Spleen (tissue), 11 donors: Measurements from ENCODE around the gene ULBP2. TPM values are rescaled to one million over a fixed set of nuclear protein-coding genes. Genes with fewer than 3 reads are reported as not detected.

Source experiments
- DNase-seq: peaks from one replicate; pipeline ENCODE4 v3.0.0-alpha.2; 2020
- H3K27ac ChIP-seq, 8 donors: fragments of 200-600 bp; sonication (generic) in 7 of 8; 1 replicate in 4 of 8; 2 replicates in 4 of 8; pipeline versions ENCODE4 v1.5.0 to v1.8.0; 2016 to 2021; ENCODE audit warnings: inconsistent platforms in 4 of 8, mild to moderate bottlenecking in 4 of 8, moderate library complexity in 1 of 8
- H3K27me3 ChIP-seq, 7 donors: fragments of 200-600 bp; sonication (generic) in 6 of 7; replicated peaks in 1 of 7; 1 replicate in 4 of 7; 2 replicates in 3 of 7; pipeline versions ENCODE4 v1.5.0 to v1.8.0; 2016 to 2021; ENCODE audit warnings: inconsistent platforms in 3 of 7, mild to moderate bottlenecking in 1 of 7
- H3K36me3 ChIP-seq, 6 donors: fragments of 200-600 bp; sonication (generic) in 5 of 6; 1 replicate in 4 of 6; 2 replicates in 2 of 6; pipeline versions ENCODE4 v1.5.0 to v1.8.0; 2016 to 2021; ENCODE audit warnings: inconsistent platforms in 2 of 6
- H3K4me1 ChIP-seq, 6 donors: fragments of 200-600 bp; sonication (generic) in 5 of 6; 1 replicate in 3 of 6; 2 replicates in 3 of 6; pipeline versions ENCODE4 v1.5.0 to v1.8.0; 2016 to 2021; ENCODE audit warnings: inconsistent platforms in 3 of 6
- H3K4me3 ChIP-seq, 8 donors: fragments of 200-600 bp; sonication (generic) in 7 of 8; 1 replicate in 4 of 8; 2 replicates in 4 of 8; pipeline versions ENCODE4 v1.5.0 to v1.8.0; 2016 to 2021; ENCODE audit warnings: inconsistent platforms in 4 of 8, mild to moderate bottlenecking in 4 of 8, moderate library complexity in 2 of 8
- H3K9me3 ChIP-seq, 8 donors: fragments of 200-600 bp; sonication (generic) in 7 of 8; 1 replicate in 4 of 8; 2 replicates in 4 of 8; pipeline versions ENCODE4 v1.5.0 to v1.8.0; 2016 to 2021; ENCODE audit warnings: inconsistent platforms in 4 of 8
- POLR2A ChIP-seq, 3 donors: fragments of 450-650 bp; IDR thresholded peaks; one replicate each; pipeline ENCODE4 v1.5.1; 2017; ENCODE audit warnings: antibody characterized with exemption in 3 of 3, mild to moderate bottlenecking in 1 of 3
- POLR2AphosphoS5 ChIP-seq, 3 donors: sonication (generic); formaldehyde crosslinking; IDR thresholded peaks; one replicate each; pipeline ENCODE4 v1.5.1; 2017; ENCODE audit warnings: antibody characterized with exemption in 3 of 3
- WGBS, 5 donors: extraction: QIAGEN DNeasy Blood & Tissue Kit in 3 of 5; methylation state at CpG; one replicate each; pipeline versions ENCODE4 v1.1.5 to v1.1.7; 2013 to 2018; 5-methylcytosine and 5-hydroxymethylcytosine counted together
- intact Hi-C: fragments of 100-400 bp; cut with DNase I; formaldehyde crosslinking; loops from one replicate; pipeline ENCODE4 v1.15.0; 2023; ENCODE audit warnings: low total_unique reads
- polyA plus RNA-seq, 3 donors: library from polyadenylated mRNA; stranded (reverse); fragments of 200-250 nt; gene quantifications; one replicate each; pipeline ENCODE4 v1.2.1, GENCODE V29; 2013
- total RNA-seq, 7 donors: library from RNA; depleted of rRNA in 3 of 7; stranded (reverse); fragments of >200 nt in 3 of 7; fragmentation: NEBNext Ultra II Directional in 4 of 7; extraction: Animal tissue kit (Norgen Biotek cat#: 25700) in 4 of 7; gene quantifications; one replicate each; pipeline versions ENCODE4 v1.1.0 to v1.2.1, GENCODE V29; 2016 to 2021
- TF ChIP-seq, protein P1 (sequence below), 11 experiments: fragments of 200-600 bp in 7 of 11; fragments of 450-650 bp in 4 of 11; sonication (generic) in 4 of 11; IDR thresholded peaks in 8 of 11; conservative IDR thresholded peaks in 3 of 11; 1 replicate in 7 of 11; 2 replicates in 4 of 11; pipeline versions ENCODE4 v1.4.0 to v1.8.0; 2016 to 2021; ENCODE audit warnings: antibody characterized with exemption in 11 of 11, inconsistent platforms in 4 of 11, mild to moderate bottlenecking in 1 of 11
- donor health status: healthy with polysubstance abuse.
- donor health status: DM: no; HTN: no; CAD: no; lungs with moderate emphysema.
- donor health status: DM: no; HTN: no; CAD: no.
- donor health status: Bipolar disorder and iron deficiency.
- donor health status: healthy.
- donor health status: DM: no; HTN: no; CAD: no.
- donor health status: DM: yes; HTN: yes; CAD: no.

The ULBP2 gene
- total and polyA plus RNA-seq, 10 donors: 0.10 to 0.30 (median 0.20) TPM; not detected in 7

DNA sequence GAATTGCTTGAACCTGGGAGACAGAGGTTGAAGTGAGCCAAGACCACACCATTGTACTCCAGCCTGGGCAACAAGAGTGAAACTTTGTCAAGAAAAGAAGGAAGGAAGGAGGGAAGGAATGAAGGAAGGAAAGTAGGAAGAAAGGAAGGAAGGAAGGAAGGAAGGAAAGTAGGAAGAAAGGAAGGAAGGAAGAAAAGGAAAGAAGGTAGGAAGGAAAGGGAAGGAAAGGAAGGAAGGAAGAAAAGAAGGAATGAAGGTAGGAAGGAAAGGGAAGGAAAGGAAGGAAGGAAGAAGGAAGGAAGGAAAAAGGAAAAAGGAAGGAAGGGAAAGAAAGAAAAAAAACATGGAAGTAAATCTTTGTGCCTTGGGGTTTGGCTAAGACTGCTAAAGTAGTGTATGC is 33.6 kb downstream of the ULBP2 start:
- no peak for TF ChIP-seq POLR2AphosphoS5 (IDR thresholded peaks at IDR 0.05)
- TF ChIP-seq, protein P1, sequence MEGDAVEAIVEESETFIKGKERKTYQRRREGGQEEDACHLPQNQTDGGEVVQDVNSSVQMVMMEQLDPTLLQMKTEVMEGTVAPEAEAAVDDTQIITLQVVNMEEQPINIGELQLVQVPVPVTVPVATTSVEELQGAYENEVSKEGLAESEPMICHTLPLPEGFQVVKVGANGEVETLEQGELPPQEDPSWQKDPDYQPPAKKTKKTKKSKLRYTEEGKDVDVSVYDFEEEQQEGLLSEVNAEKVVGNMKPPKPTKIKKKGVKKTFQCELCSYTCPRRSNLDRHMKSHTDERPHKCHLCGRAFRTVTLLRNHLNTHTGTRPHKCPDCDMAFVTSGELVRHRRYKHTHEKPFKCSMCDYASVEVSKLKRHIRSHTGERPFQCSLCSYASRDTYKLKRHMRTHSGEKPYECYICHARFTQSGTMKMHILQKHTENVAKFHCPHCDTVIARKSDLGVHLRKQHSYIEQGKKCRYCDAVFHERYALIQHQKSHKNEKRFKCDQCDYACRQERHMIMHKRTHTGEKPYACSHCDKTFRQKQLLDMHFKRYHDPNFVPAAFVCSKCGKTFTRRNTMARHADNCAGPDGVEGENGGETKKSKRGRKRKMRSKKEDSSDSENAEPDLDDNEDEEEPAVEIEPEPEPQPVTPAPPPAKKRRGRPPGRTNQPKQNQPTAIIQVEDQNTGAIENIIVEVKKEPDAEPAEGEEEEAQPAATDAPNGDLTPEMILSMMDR (IDR thresholded peaks at IDR 0.05 in 8 of 11, conservative IDR thresholded peaks at IDR 0.05 in 3 of 11): no peak
- TF ChIP-seq POLR2A (IDR thresholded peaks at IDR 0.05): no peak
- Histone ChIP-seq H3K27ac (no peak overlapping the region), H3K27me3 (peaks cover 0 to 86% (median 25%) of the 10 kb centered on the region in 7 donors), H3K9me3 (no peaks in the 10 kb centered on the region), H3K4me3 (no peak overlapping the region), H3K36me3 (no peaks in the 10 kb centered on the region), H3K4me1 (no peaks in the 10 kb centered on the region)
- no peak for DNase-seq
- intact Hi-C loops: no loop called here

DNA sequence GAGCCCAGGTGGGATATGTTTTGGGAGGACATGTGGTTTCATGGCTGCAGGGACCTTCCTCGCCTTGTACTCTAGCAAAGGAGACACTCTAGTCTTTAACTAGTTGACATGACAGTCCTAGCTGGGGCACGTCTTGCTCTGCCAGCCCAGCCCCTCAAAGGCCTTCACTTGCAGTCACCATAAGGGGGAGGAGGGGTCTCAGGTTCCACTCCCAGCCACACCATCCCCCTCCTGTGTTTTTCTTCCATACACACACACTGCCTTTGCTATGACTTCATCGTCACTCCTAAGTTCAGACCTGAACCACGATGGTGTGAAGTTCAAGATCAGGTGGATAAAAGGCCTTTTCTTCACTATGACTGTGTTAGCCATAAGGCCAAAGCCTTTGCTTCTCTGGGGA is 35.4 kb downstream of the ULBP2 start:
- Histone ChIP-seq H3K4me3 (no peak overlapping the region), H3K4me1 (no peaks in the 10 kb centered on the region), H3K9me3 (no peaks in the 10 kb centered on the region), H3K27me3 (peaks cover 0 to 87% (median 29%) of the 10 kb centered on the region in 7 donors), H3K36me3 (no peaks in the 10 kb centered on the region), H3K27ac (no peak overlapping the region)
- DNase-seq: no peak
- TF ChIP-seq, protein P1 (IDR thresholded peaks at IDR 0.05 in 8 of 11, conservative IDR thresholded peaks at IDR 0.05 in 3 of 11): no peak
- TF ChIP-seq POLR2AphosphoS5 (IDR thresholded peaks at IDR 0.05) (no peak), POLR2A (IDR thresholded peaks at IDR 0.05) (no peak)
- 52 to 93% (median 82%) methylated on average over 4 of the region's 4 CpGs for WGBS, 5 donors
- intact Hi-C loops: no loop called here

DNA sequence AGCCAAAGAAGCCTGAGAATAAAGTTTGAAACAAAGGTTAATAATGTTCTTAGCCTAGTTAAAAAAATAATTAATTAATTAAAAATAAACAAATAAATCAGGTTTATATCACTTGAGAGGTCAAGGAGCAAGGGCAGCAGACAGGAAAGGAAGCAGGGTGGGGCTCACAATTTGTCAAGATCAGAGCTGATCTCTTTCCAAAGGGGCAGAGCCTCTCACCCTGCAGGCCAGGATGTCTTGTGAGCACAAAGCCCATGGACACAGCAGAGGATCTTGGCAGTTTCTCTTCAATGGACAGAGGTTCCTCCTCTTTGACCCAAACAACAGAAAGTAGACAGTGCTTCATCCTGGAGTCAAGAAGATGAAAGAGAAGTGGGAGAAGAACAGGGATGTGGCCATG is 36.8 kb downstream of the ULBP2 start:
- no peaks in the 10 kb centered on the region for H3K36me3 ChIP-seq
- H3K4me3 ChIP-seq: no peak overlapping the region
- TF ChIP-seq POLR2AphosphoS5 (IDR thresholded peaks at IDR 0.05) (no peak), POLR2A (IDR thresholded peaks at IDR 0.05) (no peak)
- TF ChIP-seq, protein P1 (IDR thresholded peaks at IDR 0.05 in 8 of 11, conservative IDR thresholded peaks at IDR 0.05 in 3 of 11): no peak
- peaks cover 0 to 93% (median 38%) of the 10 kb centered on the region in 7 donors for H3K27me3 ChIP-seq
- H3K9me3 ChIP-seq: no peaks in the 10 kb centered on the region
- intact Hi-C loops: no loop called here
- no peaks in the 10 kb centered on the region for H3K4me1 ChIP-seq
- no peak overlapping the region for H3K27ac ChIP-seq
- no peak for DNase-seq

DNA sequence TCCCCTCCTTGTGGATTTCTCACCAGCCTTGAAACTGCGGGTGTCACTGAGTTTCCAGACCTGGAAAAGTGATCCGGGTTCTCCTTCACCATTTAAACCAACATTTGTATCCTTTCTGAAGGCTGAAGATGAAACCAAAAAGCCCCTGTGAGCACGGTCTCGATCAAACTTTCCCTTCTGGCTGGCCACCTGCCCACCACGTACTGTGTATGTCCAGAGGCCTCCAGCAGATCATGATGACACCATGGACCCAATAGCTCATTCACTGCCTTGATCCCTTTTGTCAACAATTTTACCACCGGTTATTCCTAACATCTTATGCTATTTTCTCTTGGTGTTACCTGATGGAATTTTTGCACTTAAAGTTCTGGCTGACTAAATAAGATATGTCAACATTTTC is 37.5 kb downstream of the ULBP2 start:
- Histone ChIP-seq H3K4me3 (no peak overlapping the region), H3K9me3 (no peaks in the 10 kb centered on the region), H3K36me3 (no peaks in the 10 kb centered on the region), H3K27me3 (peaks cover 0 to 87% (median 31%) of the 10 kb centered on the region in 7 donors), H3K27ac (no peak overlapping the region), H3K4me1 (no peaks in the 10 kb centered on the region)
- DNase-seq: no peak
- intact Hi-C loops: no loop called here
- WGBS, 5 donors: 69 to 88% (median 83%) methylated on average over 6 of the region's 6 CpGs
- TF ChIP-seq POLR2A (IDR thresholded peaks at IDR 0.05) (no peak), POLR2AphosphoS5 (IDR thresholded peaks at IDR 0.05) (no peak)
- TF ChIP-seq, protein P1 (IDR thresholded peaks at IDR 0.05 in 8 of 11, conservative IDR thresholded peaks at IDR 0.05 in 3 of 11): no peak
